OCI-M2 (cell line): ENCODE measurements around the gene TSPYL4.
"Not testable (repeated sequence)": the region's sequence is repeated elsewhere in the genome, so short reads cannot be mapped to it uniquely, and the experiment has no call there.

ENCODE experiments used
- DNase-seq: peaks from one replicate; lab custom pipeline; 2025; ENCODE audit not compliant: unreplicated experiment; lab: John Stamatoyannopoulos, UW

TSPYL4 gene

GRCh38 chr6:116253505-116254296 is at the start of gene TSPYL4:
Gene TSPYL4 (minus strand): TSS chr6:116254075. CDS start chr6:116254008, 67 bp downstream.
- peak; percentile 71 for DNase-seq

GRCh38 chr6:116301104-116301503 is 47.2 kb upstream of the TSPYL4 start:
- DNase-seq: no peak

- no peak for DNase-seq
Observed at GRCh38 chr6:116300566-116300965, 46.7 kb upstream of the TSPYL4 start.

- DNase-seq: no peak
Observed at GRCh38 chr6:116298973-116299372, 45.1 kb upstream of the TSPYL4 start.

GRCh38 chr6:116298273-116298672 is 44.4 kb upstream of the TSPYL4 start:
- DNase-seq: no peak

GRCh38 chr6:116292553-116292952 is 38.7 kb upstream of the TSPYL4 start:
- no peak for DNase-seq

- no peak for DNase-seq
Observed at GRCh38 chr6:116291701-116292396, 38.0 kb upstream of the TSPYL4 start.

- no peak for DNase-seq
Observed at GRCh38 chr6:116290799-116291198, 36.9 kb upstream of the TSPYL4 start.

GRCh38 chr6:116289876-116290275 is 36.0 kb upstream of the TSPYL4 start:
- DNase-seq: no peak

- no peak for DNase-seq
Observed at GRCh38 chr6:116287689-116288282, 33.9 kb upstream of the TSPYL4 start.

- DNase-seq: no peak
Observed at GRCh38 chr6:116286773-116287358, 33.0 kb upstream of the TSPYL4 start.

- not testable (repeated sequence) for DNase-seq
Observed at GRCh38 chr6:116284984-116285383, 31.1 kb upstream of the TSPYL4 start.

- no peak for DNase-seq
Observed at GRCh38 chr6:116283191-116283590, 29.3 kb upstream of the TSPYL4 start.

- DNase-seq: no peak
Observed at GRCh38 chr6:116282698-116283097, 28.8 kb upstream of the TSPYL4 start.

- DNase-seq: no peak
Observed at GRCh38 chr6:116280933-116281316, 27.1 kb upstream of the TSPYL4 start.

GRCh38 chr6:116280161-116280932 is 26.5 kb upstream of the TSPYL4 start:
- DNase-seq: no peak

- peak; percentile 80 for DNase-seq
Observed at GRCh38 chr6:116279232-116280160, 25.6 kb upstream of the TSPYL4 start, which contains the start of gene TSPYL1. Gene TSPYL1 (minus strand): TSS chr6:116279930. CDS start chr6:116279830, 100 bp downstream.

GRCh38 chr6:116278854-116279231 is 25.0 kb upstream of the TSPYL4 start:
- no peak for DNase-seq

- DNase-seq: no peak
Observed at GRCh38 chr6:116278481-116278829, 24.6 kb upstream of the TSPYL4 start.

- DNase-seq: no peak
Observed at GRCh38 chr6:116277124-116277523, 23.2 kb upstream of the TSPYL4 start.
